Chondrocyte (in vitro differentiated cells): ENCODE data around the gene OR2T2. TPM values are rescaled to one million over a fixed set of nuclear protein-coding genes. Genes with fewer than 3 reads are reported as not detected.
"Not testable (repeated sequence)": the region's sequence is repeated elsewhere in the genome, so short reads cannot be mapped to it uniquely, and the experiment has no call there.

Experiments used
- DNase-seq: peaks from one replicate; pipeline ENCODE4 v3.0.0; 2021; ENCODE audit warnings: mixed read lengths, low spot score
- H3K27ac Mint-ChIP-seq: one replicate; pipeline ENCODE4 v1.8.0; 2021; ENCODE audit warnings: mild to moderate bottlenecking, moderate library complexity, mixed read lengths; ENCODE audit not compliant: unreplicated experiment
- H3K27me3 Mint-ChIP-seq: 2 replicates; pipeline ENCODE4 v1.8.0; 2021; ENCODE audit warnings: low read depth, mixed read lengths
- H3K36me3 Mint-ChIP-seq: 2 replicates; pipeline ENCODE4 v1.8.0; 2021; ENCODE audit warnings: low read depth, mixed read lengths
- H3K4me1 Mint-ChIP-seq: 2 replicates; pipeline ENCODE4 v1.8.0; 2021; ENCODE audit warnings: low read depth, mild to moderate bottlenecking, mixed read lengths
- H3K4me3 Mint-ChIP-seq: one replicate; pipeline ENCODE4 v1.8.0; 2021; ENCODE audit warnings: mild to moderate bottlenecking, moderate library complexity, mixed read lengths; ENCODE audit not compliant: unreplicated experiment
- H3K9me3 Mint-ChIP-seq: 2 replicates; pipeline ENCODE4 v1.8.0; 2021; ENCODE audit warnings: low read depth, mixed read lengths
- total RNA-seq: library from RNA; stranded (reverse); gene quantifications from 3 replicates; pipeline ENCODE4 v1.2.1, GENCODE V29; 2021

OR2T2 gene
- total RNA-seq, 1 donor from 2014 or later = not detected

DNA sequence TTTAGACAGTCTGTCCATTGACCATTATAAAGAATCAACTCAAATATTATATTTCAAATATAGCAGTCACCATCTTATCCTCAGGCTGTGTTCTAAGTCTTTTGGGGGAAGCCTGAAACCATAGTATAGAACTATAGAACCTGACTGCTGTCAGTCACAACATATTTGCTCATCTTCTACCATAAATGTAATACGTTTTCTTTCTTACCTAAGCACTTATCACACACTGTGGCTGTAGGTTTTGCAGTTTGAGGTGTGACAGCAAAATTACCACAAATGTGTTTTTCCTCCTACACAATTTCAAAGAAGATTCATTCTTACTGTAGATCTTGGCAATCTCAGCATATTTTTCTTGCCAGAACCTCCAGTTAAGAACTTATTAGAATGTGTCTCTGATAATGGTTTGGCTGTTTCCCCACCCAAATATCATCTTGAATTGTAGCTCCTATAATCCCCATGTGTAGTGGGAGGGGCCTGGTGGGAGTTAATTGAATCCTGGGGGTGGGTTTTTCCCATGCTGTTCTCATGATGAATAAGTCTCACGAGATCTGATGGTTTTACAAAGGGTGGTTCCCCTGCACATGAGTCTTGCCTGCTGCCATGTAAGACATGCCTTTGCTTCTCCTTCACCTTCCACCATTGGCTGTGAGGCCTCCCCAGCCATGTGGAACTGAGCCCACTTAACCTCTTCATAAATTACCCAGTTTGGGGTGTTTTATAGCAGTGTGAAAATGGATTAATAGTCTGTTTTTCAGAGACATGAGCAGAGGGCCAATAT is 2.7 kb upstream of the OR2T2 start:
- DNase-seq, H3K27ac Mint-ChIP-seq, H3K27me3 Mint-ChIP-seq, H3K36me3 Mint-ChIP-seq, H3K4me3 Mint-ChIP-seq, H3K4me1 Mint-ChIP-seq: not testable (repeated sequence)
- H3K9me3 Mint-ChIP-seq = peaks cover 36% of the 10 kb centered on the region

DNA sequence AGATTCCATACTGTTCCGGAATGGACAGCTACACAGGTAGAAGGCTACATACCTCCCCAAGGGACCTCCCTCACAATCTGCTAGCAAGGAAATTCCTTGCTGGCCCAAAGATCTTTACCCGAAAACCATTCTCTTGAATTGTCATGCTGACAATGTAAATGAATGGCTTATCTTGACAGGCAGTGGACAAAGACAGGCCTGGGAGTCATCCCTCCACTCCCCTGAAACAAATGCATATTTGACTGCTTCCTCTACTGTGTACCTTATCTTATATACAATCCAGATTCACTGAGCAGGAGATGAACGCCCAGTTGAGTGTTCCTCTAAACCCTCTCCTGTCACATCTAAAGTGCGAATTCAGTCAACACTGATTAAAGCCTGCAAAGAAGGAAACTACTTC is 834 bp upstream of the OR2T2 start:
- not testable (repeated sequence) for DNase-seq, H3K4me3 Mint-ChIP-seq, H3K27ac Mint-ChIP-seq, H3K36me3 Mint-ChIP-seq, H3K4me1 Mint-ChIP-seq, H3K27me3 Mint-ChIP-seq
- peaks cover 36% of the 10 kb centered on the region for H3K9me3 Mint-ChIP-seq

GRCh38 chr1:248448409-248449074 is 3.1 kb downstream of the OR2T2 start:
- H3K4me1 Mint-ChIP-seq, H3K36me3 Mint-ChIP-seq, H3K27ac Mint-ChIP-seq, H3K4me3 Mint-ChIP-seq, DNase-seq, H3K27me3 Mint-ChIP-seq: not testable (repeated sequence)
- peaks cover 25% of the 10 kb centered on the region for H3K9me3 Mint-ChIP-seq

GRCh38 chr1:248449821-248450465 is 4.5 kb downstream of the OR2T2 start:
- DNase-seq, H3K27me3 Mint-ChIP-seq, H3K27ac Mint-ChIP-seq, H3K36me3 Mint-ChIP-seq, H3K4me3 Mint-ChIP-seq, H3K4me1 Mint-ChIP-seq: not testable (repeated sequence)
- H3K9me3 Mint-ChIP-seq = peaks cover 15% of the 10 kb centered on the region

GRCh38 chr1:248450466-248451145 is 5.2 kb downstream of the OR2T2 start:
- not testable (repeated sequence) for H3K4me3 Mint-ChIP-seq, H3K36me3 Mint-ChIP-seq, H3K27me3 Mint-ChIP-seq, H3K27ac Mint-ChIP-seq, DNase-seq, H3K4me1 Mint-ChIP-seq
- H3K9me3 Mint-ChIP-seq = peaks cover 12% of the 10 kb centered on the region

DNA sequence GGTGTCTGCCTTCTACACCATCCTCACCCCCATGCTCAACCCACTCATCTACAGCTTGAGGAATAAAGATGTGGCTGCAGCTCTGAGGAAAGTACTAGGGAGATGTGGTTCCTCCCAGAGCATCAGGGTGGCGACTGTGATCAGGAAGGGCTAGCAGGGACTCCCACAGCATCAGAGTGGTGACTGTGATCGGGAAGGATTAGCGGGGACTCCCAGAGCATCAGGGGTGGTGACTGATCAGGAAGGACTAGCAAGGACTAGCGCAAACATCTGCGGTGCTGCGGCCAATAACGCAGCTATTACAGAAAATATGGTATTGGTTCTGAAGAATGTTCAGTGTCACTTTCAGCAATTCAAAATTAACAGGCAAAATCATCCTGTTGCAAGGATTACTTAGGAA is 8.2 kb downstream of the OR2T2 start:
- H3K27ac Mint-ChIP-seq, H3K4me1 Mint-ChIP-seq, H3K9me3 Mint-ChIP-seq, DNase-seq, H3K27me3 Mint-ChIP-seq, H3K4me3 Mint-ChIP-seq, H3K36me3 Mint-ChIP-seq: not testable (repeated sequence)

DNA sequence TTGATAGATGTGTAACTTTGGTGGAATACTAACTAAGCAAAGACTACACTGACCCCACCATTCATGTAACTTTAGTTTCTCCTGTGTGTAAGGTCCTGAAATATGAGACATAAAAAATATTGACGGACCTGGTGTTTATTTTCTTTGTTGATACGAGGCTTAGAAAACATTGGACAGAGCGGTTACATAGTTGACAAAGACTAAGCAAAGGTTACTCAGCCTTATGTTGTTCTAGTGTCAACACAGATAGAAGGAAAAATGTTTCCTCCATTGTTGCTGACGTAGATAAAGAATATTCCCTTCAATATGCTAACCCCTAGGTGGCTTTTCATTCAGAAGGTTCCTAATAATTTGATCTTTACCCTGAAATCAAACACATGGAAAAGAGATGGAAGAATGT is 9.6 kb downstream of the OR2T2 start:
- not testable (repeated sequence) for H3K4me1 Mint-ChIP-seq, DNase-seq, H3K27ac Mint-ChIP-seq, H3K27me3 Mint-ChIP-seq, H3K4me3 Mint-ChIP-seq, H3K36me3 Mint-ChIP-seq
- H3K9me3 Mint-ChIP-seq = peaks cover 17% of the 10 kb centered on the region

DNA sequence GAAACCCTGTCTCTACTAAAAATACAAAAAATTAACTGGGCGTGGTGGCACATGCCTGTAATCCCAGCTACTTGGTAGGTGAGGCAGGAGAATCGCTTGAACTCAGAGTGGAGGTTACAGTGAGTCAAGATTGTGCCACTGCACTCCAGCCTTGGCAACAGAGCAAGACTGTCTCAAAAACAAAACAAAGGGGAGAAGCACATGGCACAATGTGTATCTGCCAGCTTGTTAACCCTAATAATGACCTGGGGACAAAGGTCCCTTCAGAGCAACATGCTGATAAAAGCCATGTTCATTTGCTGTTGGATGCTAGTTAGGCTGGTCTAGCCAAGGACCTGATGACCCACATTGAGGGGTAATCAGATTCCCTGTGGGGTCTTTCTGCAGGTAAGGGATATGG is 11.2 kb downstream of the OR2T2 start:
- not testable (repeated sequence) for H3K36me3 Mint-ChIP-seq, DNase-seq, H3K4me3 Mint-ChIP-seq, H3K27me3 Mint-ChIP-seq, H3K27ac Mint-ChIP-seq, H3K4me1 Mint-ChIP-seq
- peaks cover 24% of the 10 kb centered on the region for H3K9me3 Mint-ChIP-seq

DNA sequence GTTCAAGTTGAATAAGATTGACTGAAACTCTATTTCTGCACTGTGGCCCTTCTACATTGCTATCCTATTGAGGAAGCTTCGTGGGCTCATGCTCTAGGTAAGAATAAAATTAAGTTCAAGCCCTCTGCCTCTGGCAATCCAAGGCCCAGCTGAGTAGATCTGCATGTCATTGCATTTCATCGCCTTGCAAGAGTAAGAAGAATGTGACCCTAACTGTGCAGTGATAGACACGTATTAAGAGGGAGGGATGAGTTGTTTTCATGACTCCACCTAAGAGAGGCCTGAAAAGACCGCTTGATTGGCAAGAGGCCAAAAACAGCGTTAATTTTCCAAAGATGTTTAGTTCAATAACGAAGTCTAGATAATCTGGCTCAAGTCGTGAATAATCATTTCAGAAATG is 13.7 kb downstream of the OR2T2 start:
- H3K4me3 Mint-ChIP-seq, H3K27ac Mint-ChIP-seq, H3K4me1 Mint-ChIP-seq, H3K27me3 Mint-ChIP-seq, DNase-seq, H3K36me3 Mint-ChIP-seq: not testable (repeated sequence)
- H3K9me3 Mint-ChIP-seq = peaks cover 40% of the 10 kb centered on the region
